GM19452 (cell line): ENCODE results near the gene DLL4.

Experiments
- ATAC-seq: cut with Tn5 transposase; IDR thresholded peaks from one replicate; pipeline ENCODE4 v1.9.1; 2021; ENCODE audit not compliant: unreplicated experiment

Gene DLL4

DNA sequence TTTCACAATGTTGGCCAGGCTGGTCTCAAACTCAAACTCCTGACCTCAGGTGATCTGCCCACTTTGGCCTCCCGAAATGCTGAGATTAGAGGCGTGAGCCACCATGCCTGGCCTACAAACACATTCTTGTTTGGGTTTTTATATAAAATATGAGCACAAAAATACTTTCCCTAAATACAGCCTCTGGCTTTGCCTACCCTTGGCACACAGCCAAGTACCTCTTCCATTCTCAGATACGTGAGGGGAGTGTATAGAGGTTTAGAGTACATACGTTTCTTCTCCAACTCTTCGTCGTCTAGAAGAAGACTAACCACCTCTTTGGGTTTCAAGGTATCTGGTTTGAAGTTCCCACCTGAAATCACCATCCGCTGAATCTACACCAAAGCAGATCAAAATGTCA is 57.7 kb downstream of the DLL4 start:
- ATAC-seq = no peak

DNA sequence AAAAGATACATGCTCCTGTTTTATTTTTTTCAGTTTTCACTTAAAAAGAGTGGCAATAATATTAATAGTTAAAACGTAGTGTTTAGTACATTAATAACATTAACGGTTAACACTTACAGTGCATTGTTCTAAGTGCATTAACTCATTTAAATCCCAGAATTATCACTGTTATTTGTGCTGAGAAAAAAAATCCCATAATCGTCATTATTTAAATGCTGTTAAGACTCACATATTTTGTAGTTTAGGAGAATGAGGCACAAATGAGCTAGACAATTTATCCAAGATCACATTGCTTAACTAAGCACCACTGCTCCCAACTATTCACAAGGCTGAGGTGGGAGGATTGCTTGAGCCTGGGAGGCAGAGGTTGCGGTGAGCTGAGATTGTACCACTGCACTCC is 59.0 kb downstream of the DLL4 start:
- ATAC-seq = no peak
